GM19023 (cell line): ENCODE results near the gene XYLT1.
"Not testable (repeated sequence)": the region's sequence is repeated elsewhere in the genome, so short reads cannot be mapped to it uniquely, and the experiment has no call there.

Experiments
- ATAC-seq: cut with Tn5 transposase; IDR thresholded peaks from one replicate; pipeline ENCODE4 v1.9.1; 2021; ENCODE audit warnings: mild to moderate bottlenecking, moderate library complexity; ENCODE audit not compliant: unreplicated experiment

XYLT1 gene

GRCh38 chr16:17470908-17471718 is at the start of gene XYLT1:
Gene XYLT1, minus strand, starts transcription at chr16:17470960. Its CDS starts 164 bp downstream, at chr16:17470796.
- ATAC-seq, result no peak

GRCh38 chr16:17520111-17520510 is 49.4 kb upstream of the XYLT1 start:
- no peak for ATAC-seq

- ATAC-seq, result no peak
Observed at GRCh38 chr16:17519101-17519955, 48.6 kb upstream of the XYLT1 start.

- no peak for ATAC-seq
Observed at GRCh38 chr16:17518441-17518840, 47.7 kb upstream of the XYLT1 start.

GRCh38 chr16:17515421-17516210 is 44.9 kb upstream of the XYLT1 start:
- ATAC-seq, result no peak

- ATAC-seq, result no peak
Observed at GRCh38 chr16:17512636-17513220, 42.0 kb upstream of the XYLT1 start.

- no peak for ATAC-seq
Observed at GRCh38 chr16:17511340-17511739, 40.6 kb upstream of the XYLT1 start.

GRCh38 chr16:17510567-17510966 is 39.8 kb upstream of the XYLT1 start:
- ATAC-seq, result no peak

GRCh38 chr16:17509194-17509593 is 38.4 kb upstream of the XYLT1 start:
- ATAC-seq, result no peak

- ATAC-seq, result no peak
Observed at GRCh38 chr16:17508303-17508702, 37.5 kb upstream of the XYLT1 start.

- ATAC-seq, result not testable (repeated sequence)
Observed at GRCh38 chr16:17507516-17507915, 36.8 kb upstream of the XYLT1 start.

GRCh38 chr16:17505828-17506227 is 35.1 kb upstream of the XYLT1 start:
- ATAC-seq, result not testable (repeated sequence)

GRCh38 chr16:17504050-17504449 is 33.3 kb upstream of the XYLT1 start:
- no peak for ATAC-seq

GRCh38 chr16:17503331-17503730 is 32.6 kb upstream of the XYLT1 start:
- ATAC-seq, result no peak

GRCh38 chr16:17501321-17501720 is 30.6 kb upstream of the XYLT1 start:
- no peak for ATAC-seq

- no peak for ATAC-seq
Observed at GRCh38 chr16:17499223-17499902, 28.6 kb upstream of the XYLT1 start.

GRCh38 chr16:17497648-17498047 is 26.9 kb upstream of the XYLT1 start:
- ATAC-seq, result no peak

- no peak for ATAC-seq
Observed at GRCh38 chr16:17496891-17497290, 26.1 kb upstream of the XYLT1 start.

GRCh38 chr16:17493012-17493411 is 22.3 kb upstream of the XYLT1 start:
- no peak for ATAC-seq

GRCh38 chr16:17491140-17491662 is 20.4 kb upstream of the XYLT1 start:
- no peak for ATAC-seq
